Endothelial cell of umbilical vein (primary cell): Measurements from ENCODE around the gene SPINT2.

Source experiments
- CTCF ChIP-seq, 2 donors: IDR thresholded peaks; 1 replicate in 1 of 2; 2 replicates in 1 of 2; pipeline ENCODE4 v1.5.1; 2011; ENCODE audit warnings: low read length in 2 of 2, mild to moderate bottlenecking in 2 of 2, moderate library complexity in 2 of 2, control low read depth in 1 of 2, inconsistent platforms in 1 of 2, low read depth in 1 of 2; ENCODE audit not compliant: insufficient read depth in 1 of 2; ENCODE audit errors: extremely low read depth in 1 of 2
- EZH2 ChIP-seq: IDR thresholded peaks from 2 replicates; pipeline ENCODE4 v1.6.1; 2012; ENCODE audit warnings: borderline replicate concordance, low read depth, mild to moderate bottlenecking, moderate library complexity, low read length, inconsistent platforms; ENCODE audit not compliant: severe bottlenecking
- FOS ChIP-seq: IDR thresholded peaks from 2 replicates; pipeline ENCODE4 v1.6.1; 2011; ENCODE audit warnings: mild to moderate bottlenecking, low read length, moderate library complexity, borderline replicate concordance; ENCODE audit not compliant: insufficient read depth
- GATA2 ChIP-seq: IDR thresholded peaks from 2 replicates; pipeline ENCODE4 v1.7.0; 2011; ENCODE audit warnings: low read depth, mild to moderate bottlenecking, moderate library complexity, mixed read lengths, low read length; ENCODE audit not compliant: insufficient read length, insufficient read depth
- JUN ChIP-seq: IDR thresholded peaks from 2 replicates; pipeline ENCODE4 v1.6.1; 2011; ENCODE audit warnings: borderline replicate concordance, low read depth; ENCODE audit not compliant: insufficient read length, insufficient read depth
- MYC ChIP-seq: IDR thresholded peaks from one replicate; pipeline ENCODE4 v1.6.1; 2011; ENCODE audit warnings: mild to moderate bottlenecking, low read depth, low read length
- POLR2A ChIP-seq: IDR thresholded peaks from 2 replicates; pipeline ENCODE4 v1.6.1; 2012; ENCODE audit warnings: low read depth, mild to moderate bottlenecking, control low read depth, low read length
- POLR2AphosphoS5 ChIP-seq: IDR thresholded peaks from 2 replicates; pipeline ENCODE4 v1.6.1; 2012; ENCODE audit warnings: low read depth, mild to moderate bottlenecking, control low read depth, low read length, moderate library complexity; ENCODE audit not compliant: insufficient read depth
- TF ChIP-seq, protein P1 (sequence below): IDR thresholded peaks from 2 replicates; pipeline ENCODE4 v1.6.1; 2011; ENCODE audit not compliant: insufficient read depth, insufficient read length

DNA sequence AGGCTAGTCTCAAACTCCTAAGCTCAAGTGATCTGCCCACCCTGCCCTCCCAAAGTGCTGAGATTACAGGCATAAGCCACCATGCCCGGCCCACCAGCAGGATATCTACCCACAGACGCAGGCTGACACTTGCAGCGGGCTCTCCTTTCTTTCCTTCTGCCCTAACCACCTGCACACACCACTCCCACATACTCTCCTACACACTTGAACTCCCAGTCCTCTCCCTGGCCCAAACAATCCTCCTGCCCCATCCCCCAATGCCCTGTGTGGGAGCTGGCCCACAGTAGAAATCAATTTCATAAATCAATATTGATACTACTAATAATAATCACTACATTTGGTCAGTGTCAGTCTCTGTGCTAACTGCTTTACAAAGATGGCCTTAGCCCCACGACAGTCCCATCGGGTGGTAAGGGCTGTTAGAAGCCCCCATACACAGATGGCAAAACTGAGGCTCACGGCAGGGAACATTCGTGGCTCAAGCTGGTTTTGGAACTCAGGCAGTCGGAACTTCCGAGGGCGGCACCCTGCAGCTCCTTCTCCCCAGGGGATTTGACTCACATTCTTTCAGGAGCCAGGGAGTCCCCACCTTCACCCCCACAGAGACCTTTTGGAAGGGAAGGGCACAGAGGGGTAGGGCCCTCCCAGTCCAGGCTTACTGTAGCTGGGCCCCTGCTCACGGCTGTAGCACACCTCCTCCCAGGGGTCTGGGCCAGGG lies 36.9 kb upstream of the SPINT2 start:
- TF ChIP-seq POLR2AphosphoS5 (no peak), CTCF (IDR thresholded peaks at IDR 0.05; ENCODE audit: extremely low read depth in 1 of 2, insufficient read depth in 1 of 2, low read depth in 1 of 2, low read length in 2 of 2) (no peak), FOS (no peak), POLR2A (no peak), GATA2 (no peak), EZH2 (no peak), MYC (no peak), JUN (no peak)
- TF ChIP-seq, protein P1, sequence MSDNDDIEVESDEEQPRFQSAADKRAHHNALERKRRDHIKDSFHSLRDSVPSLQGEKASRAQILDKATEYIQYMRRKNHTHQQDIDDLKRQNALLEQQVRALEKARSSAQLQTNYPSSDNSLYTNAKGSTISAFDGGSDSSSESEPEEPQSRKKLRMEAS, result no peak
